ENCODE measurements around the gene RBPJ.

Gene RBPJ

GRCh38 chr4:26284536-26284935 is 36.3 kb upstream of the RBPJ start:
- no peak overlapping the region for H3K27ac ChIP-seq
- TF ChIP-seq CTCF (conservative IDR thresholded peaks at IDR 0.05): no peak

GRCh38 chr4:26285272-26285671 is 35.5 kb upstream of the RBPJ start:
- no peak overlapping the region for H3K27ac ChIP-seq
- TF ChIP-seq CTCF (conservative IDR thresholded peaks at IDR 0.05): no peak

- H3K27ac ChIP-seq: no peak overlapping the region
- TF ChIP-seq CTCF (conservative IDR thresholded peaks at IDR 0.05): no peak
Observed at GRCh38 chr4:26287756-26288155, 33.1 kb upstream of the RBPJ start.

- no peak for TF ChIP-seq CTCF (conservative IDR thresholded peaks at IDR 0.05)
- no peak overlapping the region for H3K27ac ChIP-seq
Observed at GRCh38 chr4:26288355-26288909, 32.4 kb upstream of the RBPJ start.

GRCh38 chr4:26289401-26289800 is 31.4 kb upstream of the RBPJ start:
- no peak for TF ChIP-seq CTCF (conservative IDR thresholded peaks at IDR 0.05)
- H3K27ac ChIP-seq: no peak overlapping the region

- H3K27ac ChIP-seq: no peak overlapping the region
- no peak for TF ChIP-seq CTCF (conservative IDR thresholded peaks at IDR 0.05)
Observed at GRCh38 chr4:26290321-26290720, 30.5 kb upstream of the RBPJ start.

- no peak overlapping the region for H3K27ac ChIP-seq
- no peak for TF ChIP-seq CTCF (conservative IDR thresholded peaks at IDR 0.05)
Observed at GRCh38 chr4:26294904-26295303, 25.9 kb upstream of the RBPJ start.
